Duodenal mucosa (tissue), 2 donors: Measurements from ENCODE around the gene GRID1.

Source experiments
- H3K27ac ChIP-seq: one replicate; pipeline ENCODE4 v1.7.0; 2013; ENCODE audit warnings: low read depth, low read length
- H3K27me3 ChIP-seq, 2 donors: one replicate each; pipeline ENCODE4 v1.7.0; 2013; ENCODE audit warnings: low read length in 2 of 2, control low read depth in 1 of 2; ENCODE audit not compliant: insufficient read depth in 2 of 2, control insufficient read depth in 1 of 2
- H3K36me3 ChIP-seq, 2 donors: one replicate each; pipeline ENCODE4 v1.7.0; 2013; ENCODE audit warnings: low read length in 2 of 2, control low read depth in 1 of 2; ENCODE audit not compliant: insufficient read depth in 2 of 2, control insufficient read depth in 1 of 2
- H3K4me1 ChIP-seq, 2 donors: one replicate each; pipeline ENCODE4 v1.7.0; 2013; ENCODE audit warnings: low read length in 2 of 2, control low read depth in 1 of 2; ENCODE audit not compliant: insufficient read depth in 2 of 2, control insufficient read depth in 1 of 2
- H3K4me3 ChIP-seq, 2 donors: one replicate each; pipeline ENCODE4 v1.7.0; 2013; ENCODE audit warnings: low read length in 2 of 2, low read depth in 1 of 2
- H3K9ac ChIP-seq, 2 donors: one replicate each; pipeline ENCODE4 v1.7.0; 2013; ENCODE audit warnings: low read length in 2 of 2, low read depth in 1 of 2
- H3K9me3 ChIP-seq, 2 donors: one replicate each; pipeline ENCODE4 v1.7.0; 2013; ENCODE audit warnings: low read length in 2 of 2, control low read depth in 1 of 2; ENCODE audit not compliant: control insufficient read depth in 1 of 2

GRID1 gene

DNA sequence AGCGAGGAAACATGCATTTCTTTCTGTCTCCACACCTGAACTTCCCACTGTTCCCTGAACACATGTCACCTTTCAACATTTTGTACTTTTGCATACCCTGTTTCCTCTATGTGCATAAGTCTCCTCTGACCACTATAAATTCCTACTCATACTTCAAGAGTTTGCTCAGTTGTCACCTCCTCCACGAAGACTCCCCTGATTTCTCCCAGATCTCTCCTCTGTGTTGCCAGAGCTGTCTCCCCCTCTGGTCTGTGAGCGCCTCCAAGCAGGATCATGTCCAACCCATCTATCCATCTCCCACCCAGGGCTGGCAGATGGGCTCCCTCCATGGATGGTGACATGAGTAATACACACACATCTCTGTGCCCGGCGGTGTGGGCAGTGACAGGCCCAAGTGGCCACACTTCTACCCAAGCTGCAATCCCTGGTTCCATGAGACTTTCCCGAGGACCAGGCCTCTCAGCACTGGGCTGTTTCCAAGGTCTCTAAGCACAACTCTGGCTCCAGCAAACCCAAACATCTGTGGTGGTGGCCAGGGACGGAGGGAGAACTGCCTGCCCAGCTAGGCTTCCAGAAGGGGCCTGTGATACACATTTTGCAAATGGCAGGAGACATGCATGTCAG is 135.9 kb downstream of the GRID1 start:
- Histone ChIP-seq H3K27me3 (no peaks in the 10 kb centered on the region), H3K9ac (no peak overlapping the region), H3K4me1 (no peaks in the 10 kb centered on the region), H3K36me3 (no peaks in the 10 kb centered on the region), H3K4me3 (no peak overlapping the region), H3K9me3 (no peaks in the 10 kb centered on the region), H3K27ac (no peak overlapping the region)

DNA sequence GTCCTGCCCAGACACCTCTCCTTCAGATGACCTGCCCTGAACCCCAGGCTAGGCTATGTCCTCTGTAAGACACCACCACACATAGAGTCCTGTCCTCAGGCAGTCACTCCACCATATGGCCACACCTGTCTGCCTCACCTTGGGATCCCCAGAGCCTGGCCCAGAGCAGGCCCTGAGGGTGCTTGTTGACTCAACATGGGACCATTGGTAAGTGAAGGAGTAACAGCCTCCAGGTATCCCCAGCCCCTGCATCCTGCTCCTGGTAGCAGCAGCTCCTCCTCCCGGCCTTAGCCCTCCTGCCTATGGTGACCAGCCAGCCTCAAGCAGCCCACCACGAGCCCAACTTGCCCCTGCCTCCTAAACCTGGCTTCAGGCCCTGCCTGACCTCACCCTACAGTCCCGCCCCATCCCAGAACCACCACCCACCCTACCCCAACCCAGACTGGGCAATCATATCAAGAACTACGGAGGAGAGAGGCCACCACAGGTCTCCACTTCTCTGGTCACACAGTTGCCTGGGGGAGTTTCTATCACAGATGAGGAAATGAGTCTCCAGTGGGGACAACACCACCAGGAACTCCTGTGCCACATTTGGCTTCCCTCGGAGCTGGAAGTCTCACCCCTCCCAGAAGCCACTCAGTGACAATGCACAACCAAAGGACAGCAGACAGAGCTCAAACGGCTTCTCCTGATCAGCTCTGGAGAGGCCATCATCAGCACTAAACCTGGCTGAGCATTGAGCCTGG is 136.6 kb downstream of the GRID1 start:
- no peaks in the 10 kb centered on the region for H3K36me3 ChIP-seq
- H3K27ac ChIP-seq, result no peak overlapping the region
- H3K9me3 ChIP-seq, result no peaks in the 10 kb centered on the region
- no peak overlapping the region for H3K9ac ChIP-seq
- no peaks in the 10 kb centered on the region for H3K27me3 ChIP-seq
- no peaks in the 10 kb centered on the region for H3K4me1 ChIP-seq
- H3K4me3 ChIP-seq, result no peak overlapping the region

DNA sequence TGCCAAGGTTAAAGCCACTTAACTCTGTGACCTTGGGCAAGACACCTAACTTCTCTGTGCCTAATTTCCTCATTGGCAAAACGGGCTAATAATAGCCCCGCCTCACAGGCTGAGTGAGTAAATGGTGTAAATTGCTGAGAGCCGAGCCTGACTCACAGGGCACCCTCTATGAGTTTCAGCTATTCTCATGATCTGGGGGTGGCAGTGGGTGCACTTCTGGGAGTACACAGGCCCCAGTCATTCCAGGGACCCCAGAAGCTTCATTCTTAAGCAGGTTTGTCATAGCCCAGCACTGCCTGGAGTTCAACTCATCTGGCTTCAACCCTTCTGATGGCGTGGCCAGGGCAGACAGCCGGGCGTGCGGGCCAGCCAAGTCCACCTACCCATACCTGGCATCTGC is 137.2 kb downstream of the GRID1 start:
- Histone ChIP-seq H3K27me3 (no peaks in the 10 kb centered on the region), H3K36me3 (no peaks in the 10 kb centered on the region), H3K27ac (no peak overlapping the region), H3K9ac (no peak overlapping the region), H3K9me3 (no peaks in the 10 kb centered on the region), H3K4me1 (no peaks in the 10 kb centered on the region), H3K4me3 (no peak overlapping the region)

DNA sequence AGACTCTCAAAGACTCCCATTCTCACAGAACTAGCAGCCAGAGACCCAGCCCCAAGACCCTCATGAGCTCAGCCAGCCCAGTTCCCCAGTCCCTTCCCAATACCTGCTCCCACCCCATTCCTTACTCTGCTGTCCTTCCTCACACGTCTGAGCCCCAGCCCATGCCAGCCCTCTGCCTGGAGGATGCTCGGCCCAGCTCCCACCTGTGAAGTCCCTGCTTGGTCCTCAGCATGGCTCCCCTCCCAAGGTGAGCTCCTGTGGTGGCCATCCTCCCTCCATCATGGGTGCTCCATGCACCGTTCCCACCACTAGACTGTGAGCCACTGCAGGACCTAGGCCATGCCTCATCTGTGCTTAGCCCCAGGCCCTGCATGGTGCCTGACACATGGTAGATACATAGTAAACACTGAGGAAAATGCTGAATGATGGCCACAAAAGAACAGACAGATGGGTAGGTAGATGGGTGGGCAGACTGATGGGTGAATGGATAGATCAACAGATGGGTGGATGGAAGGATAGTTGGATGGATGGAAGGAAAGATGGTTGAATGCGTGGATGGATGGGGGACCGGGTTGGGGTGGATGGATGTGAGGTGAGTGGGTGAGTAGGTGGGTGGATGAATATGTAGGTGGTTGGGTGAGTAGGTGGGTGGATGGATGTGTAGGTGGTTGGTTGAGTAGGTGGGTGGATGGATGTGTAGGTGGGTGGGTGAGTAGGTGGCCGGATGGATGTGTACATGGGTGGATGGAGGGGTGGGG is 138.9 kb downstream of the GRID1 start:
- H3K27ac ChIP-seq, result no peak overlapping the region
- no peaks in the 10 kb centered on the region for H3K4me1 ChIP-seq
- H3K27me3 ChIP-seq, result no peaks in the 10 kb centered on the region
- H3K36me3 ChIP-seq, result no peaks in the 10 kb centered on the region
- H3K9ac ChIP-seq, result no peak overlapping the region
- H3K4me3 ChIP-seq, result no peak overlapping the region
- no peaks in the 10 kb centered on the region for H3K9me3 ChIP-seq

DNA sequence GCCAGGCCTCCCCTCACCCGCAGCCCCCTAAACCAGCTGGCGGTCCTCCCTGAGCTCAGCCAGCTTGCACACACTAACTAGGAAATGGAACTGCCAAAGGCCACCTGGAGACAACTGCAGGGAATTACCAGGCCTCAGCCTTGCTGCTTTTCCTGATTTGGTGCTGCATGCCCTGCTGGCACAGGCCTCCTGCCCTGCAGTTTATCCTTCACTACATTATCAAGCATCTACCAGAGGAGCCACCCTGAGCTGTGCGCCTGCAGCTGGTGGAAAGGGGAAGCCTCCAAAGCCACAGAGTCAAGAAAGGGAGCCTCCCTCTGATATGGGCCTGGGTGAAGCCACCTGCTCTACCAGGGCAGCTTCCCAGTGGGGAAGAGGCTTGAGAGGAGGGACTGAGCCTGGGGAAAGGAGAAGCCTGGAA is 139.8 kb downstream of the GRID1 start:
- Histone ChIP-seq H3K27me3 (no peaks in the 10 kb centered on the region), H3K9ac (no peak overlapping the region), H3K9me3 (no peaks in the 10 kb centered on the region), H3K27ac (no peak overlapping the region), H3K4me3 (no peak overlapping the region), H3K4me1 (no peaks in the 10 kb centered on the region), H3K36me3 (no peaks in the 10 kb centered on the region)

DNA sequence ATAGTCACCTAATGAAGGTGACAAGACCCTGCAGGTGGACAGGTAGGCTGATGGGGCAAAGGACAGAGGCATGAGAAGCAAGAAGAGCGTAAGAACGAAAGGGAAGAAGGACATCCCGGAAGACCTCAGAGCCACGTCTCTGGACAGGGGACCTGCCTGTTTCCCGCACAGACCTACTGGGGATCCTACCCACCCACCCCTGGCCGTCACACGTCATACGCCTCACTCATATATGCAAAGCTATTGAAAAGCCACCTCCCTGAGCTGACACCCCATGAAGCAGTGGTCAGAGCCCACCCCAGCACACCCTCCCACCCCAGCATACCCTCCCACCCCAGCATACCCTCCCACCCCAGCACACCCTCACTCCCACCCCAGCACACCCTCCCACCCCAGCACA is 140.6 kb downstream of the GRID1 start:
- no peaks in the 10 kb centered on the region for H3K4me1 ChIP-seq
- no peaks in the 10 kb centered on the region for H3K9me3 ChIP-seq
- H3K27ac ChIP-seq, result no peak overlapping the region
- H3K27me3 ChIP-seq, result no peaks in the 10 kb centered on the region
- no peaks in the 10 kb centered on the region for H3K36me3 ChIP-seq
- H3K9ac ChIP-seq, result no peak overlapping the region
- H3K4me3 ChIP-seq, result no peak overlapping the region

DNA sequence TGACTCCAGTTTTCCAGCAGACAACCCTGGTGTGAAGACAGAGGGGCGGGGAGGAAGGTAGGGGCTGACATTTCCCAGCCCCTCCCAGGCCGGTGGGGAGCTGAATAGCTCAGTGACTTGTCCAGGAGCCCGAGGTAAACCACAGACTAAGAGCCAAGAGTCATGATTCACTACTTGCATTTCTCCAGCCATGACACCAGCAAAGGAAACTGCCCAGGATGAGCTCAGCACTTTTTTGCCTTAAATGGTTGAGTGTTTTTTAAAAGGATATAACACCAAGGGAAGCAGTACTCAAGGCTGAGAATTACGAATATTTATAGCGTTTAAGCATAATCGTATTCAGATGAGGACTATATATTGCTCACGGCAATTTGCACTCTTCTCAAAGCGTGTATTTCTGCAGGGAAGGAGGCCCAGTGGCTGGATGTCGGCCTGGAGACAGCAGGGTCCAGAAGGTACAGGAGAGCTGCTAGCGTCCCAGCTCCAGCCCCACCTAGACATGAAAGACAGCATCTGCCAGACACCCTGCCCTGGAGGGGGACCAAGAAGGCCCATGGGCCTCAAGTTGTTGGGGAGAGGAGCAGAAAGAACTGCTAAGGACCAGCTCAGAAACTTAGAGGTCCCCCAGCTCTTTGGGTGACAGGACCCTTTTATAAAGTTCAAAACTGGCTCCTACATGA is 141.4 kb downstream of the GRID1 start:
- H3K27ac ChIP-seq, result no peak overlapping the region
- H3K4me3 ChIP-seq, result no peak overlapping the region
- H3K27me3 ChIP-seq, result no peaks in the 10 kb centered on the region
- no peaks in the 10 kb centered on the region for H3K4me1 ChIP-seq
- no peaks in the 10 kb centered on the region for H3K9me3 ChIP-seq
- no peaks in the 10 kb centered on the region for H3K36me3 ChIP-seq
- no peak overlapping the region for H3K9ac ChIP-seq

DNA sequence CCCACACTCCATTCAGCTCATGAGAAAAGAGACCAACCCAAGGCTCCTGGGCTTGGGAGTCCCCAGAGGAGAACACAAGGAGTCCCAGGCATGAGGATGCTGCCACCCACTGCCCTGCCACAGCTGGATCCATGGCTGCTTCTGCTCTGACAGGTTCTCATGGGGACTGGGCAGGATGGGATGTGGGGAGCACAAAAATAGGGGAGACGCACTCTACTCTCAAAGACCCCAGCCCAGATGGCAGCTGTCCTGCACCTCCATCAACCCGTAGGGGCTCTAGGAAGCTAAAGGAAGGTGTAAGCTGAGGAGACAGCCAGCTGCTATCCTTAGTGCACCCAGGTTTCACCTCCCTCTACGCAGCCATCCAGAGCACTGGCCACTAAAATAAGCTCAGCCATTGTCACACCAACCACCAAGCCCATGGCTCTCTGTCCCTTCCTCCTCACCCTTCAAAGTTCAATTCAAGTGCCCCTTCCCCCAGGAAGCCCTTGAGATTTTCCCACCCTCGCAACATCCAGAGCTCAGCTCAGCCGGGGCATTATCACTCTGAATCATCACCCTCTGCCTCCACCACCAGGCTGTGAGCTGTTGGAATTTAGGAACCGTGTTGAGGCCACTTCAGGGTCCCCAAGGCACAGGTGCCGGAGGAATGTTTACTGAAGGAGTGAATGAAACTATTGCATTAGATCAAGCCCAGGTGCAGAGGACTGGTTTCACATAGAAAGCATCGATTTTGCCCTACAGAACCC is 142.1 kb downstream of the GRID1 start:
- Histone ChIP-seq H3K9me3 (no peaks in the 10 kb centered on the region), H3K27ac (no peak overlapping the region), H3K36me3 (no peaks in the 10 kb centered on the region), H3K4me1 (no peaks in the 10 kb centered on the region), H3K9ac (no peak overlapping the region), H3K27me3 (no peaks in the 10 kb centered on the region), H3K4me3 (no peak overlapping the region)

DNA sequence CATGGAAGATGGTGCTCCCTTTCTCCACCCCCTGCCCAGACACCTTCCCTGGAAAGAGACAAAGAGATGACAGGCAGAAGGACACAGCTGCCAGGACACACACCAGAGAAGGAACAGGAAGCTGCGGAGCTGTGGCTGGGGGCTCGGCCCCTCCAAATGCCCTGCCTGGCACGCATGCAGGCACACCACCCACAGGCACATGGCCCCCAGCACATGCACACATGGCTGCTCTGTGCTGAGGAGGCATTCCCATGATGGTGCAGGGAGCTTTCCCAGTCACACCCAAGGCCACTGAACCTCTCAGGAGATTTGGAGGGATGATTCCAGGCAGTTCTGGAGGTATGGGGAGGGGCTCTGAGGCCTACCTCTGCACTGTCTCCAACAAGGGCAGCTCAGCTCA is 143.3 kb downstream of the GRID1 start:
- Histone ChIP-seq H3K27me3 (no peaks in the 10 kb centered on the region), H3K9ac (no peak overlapping the region), H3K27ac (no peak overlapping the region), H3K9me3 (no peaks in the 10 kb centered on the region), H3K4me1 (no peaks in the 10 kb centered on the region), H3K4me3 (no peak overlapping the region), H3K36me3 (no peaks in the 10 kb centered on the region)
